GM10847 (cell line): ENCODE measurements around the gene RPS19BP1.

Source experiments
- POLR2A ChIP-seq: IDR thresholded peaks from 2 replicates; pipeline ENCODE4 v1.6.1; 2011; ENCODE audit not compliant: insufficient read length; ENCODE audit errors: extremely low read depth

The RPS19BP1 gene

DNA sequence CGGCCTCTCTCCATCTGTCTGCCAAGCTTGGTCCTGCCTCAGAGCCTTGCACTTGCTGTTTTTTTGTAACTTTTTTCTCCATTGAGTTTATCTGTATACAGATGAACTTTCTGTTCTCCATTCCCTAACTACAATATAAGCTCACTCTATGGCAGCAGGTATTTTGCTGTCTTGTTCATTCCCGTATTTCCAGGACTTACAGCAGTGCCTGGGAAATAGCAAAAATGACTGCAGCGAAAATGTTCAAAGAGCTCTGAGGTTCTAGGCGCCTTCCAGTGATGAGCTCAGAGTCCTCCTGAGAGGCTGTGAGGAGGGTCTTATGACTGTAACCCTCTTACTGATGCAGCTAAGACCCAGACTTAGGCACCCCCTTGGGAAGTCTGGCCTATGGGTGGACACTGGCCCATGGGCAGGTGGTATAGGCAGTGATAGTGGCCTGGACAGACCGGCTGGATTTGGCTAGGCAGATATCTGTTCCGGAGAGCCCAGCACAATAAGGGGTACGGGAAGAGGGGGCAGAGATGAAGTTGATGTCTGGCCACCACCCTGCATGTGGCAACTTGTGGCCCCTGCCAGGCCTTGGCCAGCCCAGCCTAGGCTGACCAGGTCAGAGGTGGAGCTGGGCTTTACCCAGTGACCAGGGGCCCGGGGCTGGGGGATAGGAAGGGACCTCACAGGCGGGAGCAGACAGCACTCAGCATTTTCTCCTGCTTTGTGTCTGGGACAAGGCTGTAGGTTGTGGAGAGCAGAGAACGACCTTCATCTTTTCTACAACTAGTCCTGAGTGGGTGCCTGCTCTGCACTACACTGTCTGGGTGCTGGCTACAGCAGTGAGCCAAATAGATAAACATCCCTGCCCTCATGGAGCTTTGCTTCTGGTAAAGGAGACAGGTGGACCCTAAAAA lies 7.5 kb downstream of the RPS19BP1 start:
- TF ChIP-seq POLR2A, result no peak

DNA sequence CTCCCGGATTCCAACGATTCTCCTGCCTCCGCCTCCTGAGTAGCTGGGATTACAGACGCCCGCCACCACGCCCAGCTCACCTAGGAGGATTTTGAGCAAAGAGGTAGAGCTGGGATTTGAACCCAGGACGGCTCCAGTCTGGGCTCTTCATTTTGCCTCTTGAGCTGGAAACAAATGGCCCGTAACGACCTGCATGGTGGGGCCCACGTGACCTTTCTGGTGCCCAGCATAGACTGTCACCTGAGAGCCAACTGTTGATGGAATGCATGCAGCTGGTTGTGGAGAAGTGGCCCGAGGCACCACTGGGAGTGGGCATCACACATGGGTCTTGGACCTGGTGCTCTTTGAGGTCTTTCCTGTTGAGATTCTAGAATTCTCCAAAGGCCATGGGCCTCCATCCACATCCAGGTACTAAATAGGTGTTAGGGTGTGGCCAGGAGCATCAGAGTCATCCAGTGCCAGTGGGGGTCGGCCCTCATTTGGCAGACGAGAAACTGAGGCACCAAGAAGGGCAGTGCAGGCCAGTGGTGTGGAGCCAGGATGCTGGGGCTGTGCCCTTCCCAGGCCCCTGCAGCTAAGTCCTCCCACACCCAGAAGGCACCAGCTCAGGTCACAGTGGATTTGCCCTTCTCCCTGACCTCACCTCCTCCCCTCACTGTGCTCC lies 8.3 kb downstream of the RPS19BP1 start:
- TF ChIP-seq POLR2A, result no peak

DNA sequence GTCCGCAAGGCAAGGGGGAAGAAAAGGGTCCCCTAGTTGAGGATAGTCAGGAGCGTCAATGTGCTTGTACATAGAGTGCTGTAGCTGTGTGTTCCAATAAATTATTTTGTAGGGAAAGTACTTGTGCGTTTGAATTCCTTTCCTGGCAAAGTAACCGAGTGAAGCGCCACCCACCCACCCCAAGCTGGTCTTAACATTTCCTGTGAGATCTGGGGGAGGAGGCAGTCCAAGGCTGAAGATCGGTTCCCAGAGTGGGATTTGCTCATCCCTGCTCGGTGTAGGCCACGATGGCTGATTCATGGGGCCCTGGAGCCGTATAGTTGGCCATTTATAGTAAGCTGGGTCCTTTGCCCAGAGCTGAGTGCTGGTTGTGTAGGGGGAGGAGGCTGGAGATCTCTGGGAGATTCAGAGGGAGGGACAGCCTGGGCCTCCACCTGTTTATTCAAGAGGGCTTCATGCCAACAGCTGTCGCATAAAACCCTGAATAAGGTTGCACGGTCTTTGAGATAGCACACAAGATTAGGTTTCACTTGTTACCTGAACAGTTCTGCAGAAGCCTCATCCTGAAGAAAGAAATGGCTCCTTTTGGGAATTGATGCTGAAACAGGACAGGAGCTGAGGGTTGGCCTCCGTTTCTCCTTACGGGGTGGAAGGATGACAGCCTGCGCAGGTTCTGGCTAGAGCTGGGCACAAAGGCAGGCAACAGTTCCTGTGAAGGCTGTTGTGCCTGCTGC lies 9.8 kb downstream of the RPS19BP1 start:
- no peak for TF ChIP-seq POLR2A

GRCh38 chr22:39520226-39521105 lies 12.1 kb downstream of the RPS19BP1 start, which contains the start of gene ATF4:
ATF4 (plus strand) TSS chr22:39520562; CDS start chr22:39521446, 884 bp downstream.
- peak; percentile 98 for TF ChIP-seq POLR2A

DNA sequence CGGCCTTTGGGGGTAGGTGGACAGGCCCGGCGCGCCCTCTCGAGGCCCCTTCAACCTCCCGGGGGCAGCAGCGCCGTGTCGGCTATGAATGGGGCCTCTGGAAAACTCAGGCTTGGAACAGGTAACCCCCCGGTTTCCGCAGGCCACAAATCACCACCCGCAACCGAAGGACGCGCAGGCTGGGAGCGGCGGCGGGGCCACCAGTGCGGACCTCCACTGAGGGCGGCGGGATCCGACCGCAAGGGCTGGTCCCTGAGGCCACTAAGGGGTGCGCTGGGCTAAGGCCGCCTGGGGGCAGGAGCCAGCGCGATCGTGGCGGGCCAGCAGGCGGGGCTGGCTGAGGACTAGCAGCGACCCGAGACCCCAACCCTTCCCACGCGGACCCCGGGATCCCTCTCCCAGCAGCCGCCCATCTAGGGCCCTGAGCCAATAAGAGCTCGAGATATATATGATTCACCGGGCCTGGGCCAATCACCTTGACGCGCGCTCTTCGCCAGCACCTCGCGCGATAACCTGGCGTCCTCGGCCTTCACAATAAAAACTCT lies 12.8 kb downstream of the RPS19BP1 start:
- TF ChIP-seq POLR2A, result peak; percentile 78

- TF ChIP-seq POLR2A, result no peak
Observed at GRCh38 chr22:39518996-39519680, 13.4 kb downstream of the RPS19BP1 start.

- TF ChIP-seq POLR2A, result no peak
Observed at GRCh38 chr22:39518144-39518786, 14.3 kb downstream of the RPS19BP1 start.

DNA sequence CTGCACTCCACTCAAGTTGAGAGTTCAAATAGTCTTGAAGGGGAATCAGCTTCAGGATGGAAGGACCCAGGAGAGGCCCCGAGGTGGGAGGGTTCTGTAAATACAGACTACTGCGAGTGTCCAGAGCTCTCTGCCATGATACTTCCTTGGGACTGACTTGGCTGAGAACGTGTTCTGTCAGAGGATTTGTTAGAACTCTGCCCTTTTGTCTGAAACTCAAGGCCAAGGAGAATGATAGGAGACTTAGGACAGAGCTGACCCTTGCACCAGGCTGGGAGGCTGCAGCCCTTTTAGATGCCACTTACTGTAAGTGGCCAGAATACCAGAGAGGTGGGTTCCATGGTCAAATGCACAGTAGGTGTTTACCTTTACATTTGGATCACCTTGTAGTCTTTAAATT lies 15.1 kb downstream of the RPS19BP1 start:
- TF ChIP-seq POLR2A, result no peak

DNA sequence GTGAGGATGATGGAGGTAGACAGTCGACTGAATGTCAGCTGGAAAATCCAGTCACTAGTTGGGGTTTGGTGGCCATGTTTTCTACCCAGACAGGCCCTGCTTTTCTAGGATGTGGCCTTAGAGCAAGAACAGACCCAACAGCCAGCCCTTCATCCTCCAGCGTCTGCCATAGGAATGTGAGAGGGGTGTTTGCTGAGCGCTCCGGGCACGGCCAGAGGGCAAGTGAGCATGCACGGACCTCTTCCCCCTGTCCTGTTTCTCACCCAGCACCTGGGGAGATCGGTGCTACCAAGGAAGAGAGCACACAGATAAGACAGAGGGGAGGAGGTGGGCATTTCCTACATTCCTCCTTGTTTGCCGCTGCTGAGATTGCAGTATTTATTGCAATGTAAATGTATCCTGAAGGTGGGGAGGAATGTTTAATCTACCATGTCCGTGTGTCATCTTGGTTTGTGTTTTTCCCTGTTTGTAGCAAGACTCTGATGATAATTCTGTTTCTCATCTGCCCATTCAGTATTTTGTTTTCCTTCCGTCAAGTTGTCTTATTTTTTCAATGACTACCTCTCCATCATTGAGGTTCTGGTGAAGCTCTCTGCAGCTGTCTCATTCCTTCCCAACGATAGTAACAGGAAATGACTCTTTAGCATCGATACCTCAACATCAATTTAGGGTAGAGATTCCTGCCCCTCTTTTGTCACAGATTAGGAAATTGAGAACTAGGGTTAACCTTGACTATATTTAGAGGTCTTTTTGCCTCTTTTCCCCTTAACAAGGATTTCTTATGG lies 17.1 kb downstream of the RPS19BP1 start:
- TF ChIP-seq POLR2A, result no peak

- no peak for TF ChIP-seq POLR2A
Observed at GRCh38 chr22:39514373-39514973, 18.1 kb downstream of the RPS19BP1 start.

DNA sequence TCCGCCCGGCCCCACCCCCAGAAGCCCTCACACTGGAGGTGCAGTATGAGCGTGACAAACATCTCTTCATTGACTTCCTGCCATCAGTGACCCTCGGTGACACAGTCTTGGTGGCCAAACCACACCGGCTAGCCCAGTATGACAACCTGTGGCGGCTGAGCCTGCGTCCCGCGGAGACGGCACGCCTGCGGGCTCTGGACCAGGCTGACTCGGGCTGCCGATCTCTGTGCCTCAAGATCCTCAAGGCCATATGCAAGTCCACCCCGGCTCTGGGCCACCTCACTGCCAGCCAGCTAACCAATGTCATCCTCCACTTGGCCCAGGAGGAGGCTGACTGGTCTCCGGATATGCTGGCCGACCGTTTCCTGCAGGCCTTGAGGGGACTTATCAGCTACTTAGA lies 18.8 kb downstream of the RPS19BP1 start:
- TF ChIP-seq POLR2A, result no peak

DNA sequence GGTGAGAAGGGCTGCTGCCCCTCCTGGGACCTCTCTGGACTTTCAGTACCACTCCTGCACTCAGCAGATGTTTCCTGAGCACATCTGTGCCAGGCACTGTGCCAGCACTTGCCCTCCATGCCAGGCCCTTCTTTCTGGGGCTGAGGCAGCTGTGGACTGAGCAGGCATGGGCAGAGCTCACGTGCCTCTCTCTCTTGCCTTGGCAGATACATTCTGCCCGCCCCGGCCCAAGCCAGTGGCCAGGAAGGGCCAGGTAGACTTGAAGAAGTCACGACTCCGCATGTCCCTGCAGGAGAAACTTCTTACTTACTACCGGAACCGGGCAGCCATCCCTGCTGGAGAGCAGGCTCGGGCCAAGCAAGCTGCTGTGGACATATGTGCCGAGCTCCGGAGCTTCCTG lies 20.5 kb downstream of the RPS19BP1 start:
- TF ChIP-seq POLR2A, result no peak

- no peak for TF ChIP-seq POLR2A
Observed at GRCh38 chr22:39511226-39511625, 21.3 kb downstream of the RPS19BP1 start.
